OCI-LY7 (cell line): ENCODE results near the gene PTGES3L. TPM values are rescaled to one million over a fixed set of nuclear protein-coding genes. Genes with fewer than 3 reads are reported as not detected.

Experiments
- BruUV-seq: library from RNA; stranded (reverse); fragments of 400-500 nt; replicated peaks from 2 replicates; lab custom pipeline; 2021; lab: Mats Ljungman, UMichigan
- CTCF ChIA-PET: fragments of 300-600 bp; sonication (Branson Sonifier 250); formaldehyde crosslinking; loops from one replicate; lab custom pipeline; 2022; ENCODE audit warnings: antibody characterized with exemption; ENCODE audit not compliant: unreplicated experiment; lab: Charles Lee
- POLR2A ChIA-PET: fragments of 300-600 bp; sonication (Branson Sonifier 250); formaldehyde crosslinking; loops from one replicate; lab custom pipeline; 2022; ENCODE audit warnings: antibody characterized with exemption; lab: Charles Lee
- DNase-seq: peaks from one replicate; pipeline ENCODE4 v3.0.0-alpha.2; 2015; ENCODE audit warnings: low spot score
- H2AFZ ChIP-seq: fragments of 200-600 bp; sonication (generic), shearing (Covaris generic); 2 replicates; pipeline ENCODE4 v1.6.1; 2014; ENCODE audit warnings: mild to moderate bottlenecking, antibody characterized with exemption, low read length, moderate library complexity
- H3K27ac ChIP-seq: fragments of 200-600 bp; sonication (generic); 2 replicates; pipeline ENCODE4 v1.5.1; 2014; ENCODE audit warnings: mixed run types, low read depth, mild to moderate bottlenecking, moderate library complexity, low read length, inconsistent platforms; ENCODE audit not compliant: poor library complexity, severe bottlenecking
- H3K36me3 ChIP-seq: fragments of 200-600 bp; sonication (generic); 2 replicates; pipeline ENCODE4 v1.6.1; 2014; ENCODE audit warnings: mild to moderate bottlenecking, antibody characterized with exemption, low read length, moderate library complexity, mixed read lengths; ENCODE audit not compliant: insufficient read depth
- H3K4me1 ChIP-seq: fragments of 200-600 bp; sonication (generic); 2 replicates; pipeline ENCODE4 v1.5.1; 2014; ENCODE audit warnings: mild to moderate bottlenecking, low read length; ENCODE audit not compliant: insufficient read depth, poor library complexity, severe bottlenecking
- H3K4me2 ChIP-seq: fragments of 200-600 bp; sonication (generic); 2 replicates; pipeline ENCODE4 v1.6.1; 2014; ENCODE audit warnings: mild to moderate bottlenecking, low read length
- H3K4me3 ChIP-seq: fragments of 200-600 bp; sonication (generic); 2 replicates; pipeline ENCODE4 v1.5.1; 2014; ENCODE audit warnings: mild to moderate bottlenecking, low read depth, low read length; ENCODE audit not compliant: poor library complexity, severe bottlenecking
- H3K79me2 ChIP-seq: fragments of 200-600 bp; sonication (generic); 2 replicates; pipeline ENCODE4 v1.6.1; 2016; ENCODE audit warnings: low read depth, mild to moderate bottlenecking, low read length, moderate library complexity, mixed read lengths; ENCODE audit not compliant: insufficient read depth
- H3K9me2 ChIP-seq: fragments of 200-600 bp; sonication (generic); 2 replicates; pipeline ENCODE4 v1.6.1; 2016; ENCODE audit warnings: mild to moderate bottlenecking, low read length, mixed read lengths; ENCODE audit not compliant: insufficient read depth
- H3K9me3 ChIP-seq: fragments of 200-600 bp; sonication (generic); 2 replicates; pipeline ENCODE4 v1.6.1; 2014; ENCODE audit warnings: mild to moderate bottlenecking, mixed run types, low read length, mixed read lengths
- H4K20me1 ChIP-seq: fragments of 200-600 bp; sonication (generic); 2 replicates; pipeline ENCODE4 v1.6.1; 2014; ENCODE audit warnings: mild to moderate bottlenecking, antibody characterized with exemption, low read length, moderate library complexity, mixed read lengths; ENCODE audit not compliant: insufficient read depth
- EZH2phosphoT487 ChIP-seq: fragments of 200-600 bp; sonication (generic); IDR thresholded peaks from 2 replicates; pipeline ENCODE4 v1.6.1; 2018; ENCODE audit warnings: low read depth, borderline replicate concordance, mild to moderate bottlenecking, mixed run types, antibody characterized with exemption, low read length, moderate library complexity, mixed read lengths
- intact Hi-C: fragments of 100-400 bp; cut with micrococcal nuclease; formaldehyde crosslinking; loops from one replicate; pipeline ENCODE4 v1.10.0; 2022; ENCODE audit not compliant: unreplicated experiment
- total RNA-seq, 2 experiments: library from RNA; depleted of rRNA in 1 of 2; stranded (reverse); fragments of >200 nt in 1 of 2; shearing (Covaris generic) in 1 of 2; gene quantifications; 2 replicates each; pipeline ENCODE4 v1.2.3, GENCODE V29; 2014 to 2022
- TF ChIP-seq, protein P1 (sequence below): fragments of 200-600 bp; sonication (generic); conservative IDR thresholded peaks from 2 replicates; pipeline ENCODE4 v1.5.1; 2014; ENCODE audit warnings: mild to moderate bottlenecking, antibody characterized with exemption, low read length, moderate library complexity, mixed read lengths

The PTGES3L gene
- total RNA-seq, 2 experiments from 2014 or later = 0.13 to 2.1 TPM

DNA sequence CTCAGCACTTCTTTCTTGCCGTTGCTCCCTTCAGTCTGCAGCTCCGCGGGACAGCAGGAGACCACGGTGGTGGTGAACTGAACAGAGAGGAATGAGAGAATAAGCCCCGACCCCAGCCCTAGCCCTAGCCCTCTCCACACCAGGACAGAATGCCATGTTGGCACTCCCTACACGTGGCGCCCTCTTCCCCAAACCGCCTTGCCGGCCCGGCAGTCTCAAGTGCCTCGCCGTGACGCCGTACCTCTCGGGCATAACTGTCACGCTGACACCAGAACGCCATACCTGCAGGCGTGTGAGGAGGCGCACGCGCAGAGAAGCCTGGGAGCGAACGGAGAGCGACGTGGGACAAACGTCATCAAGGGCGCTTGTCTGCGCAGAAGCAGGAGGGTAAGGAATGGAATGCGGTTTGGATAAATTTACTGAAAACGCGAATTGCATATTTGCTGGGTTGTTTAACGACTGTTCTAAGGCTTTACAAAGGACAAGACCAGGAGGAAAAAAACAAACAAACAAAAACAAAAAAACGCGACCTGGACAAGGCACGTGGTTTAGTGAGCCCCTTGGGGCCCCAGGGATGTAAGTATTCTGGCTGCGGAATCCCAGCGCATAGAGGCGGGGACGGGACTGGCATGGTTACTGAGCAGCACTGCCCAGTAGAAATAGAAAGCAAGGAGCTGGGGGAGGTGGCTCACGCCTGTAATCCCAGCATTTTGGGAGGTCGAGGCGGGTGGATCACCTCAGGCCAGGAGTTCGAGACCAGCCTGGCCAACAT, 15.5 kb downstream of the PTGES3L start, which contains the start of gene AARSD1:
AARSD1 (minus strand) TSS at position 294 of the 772 bp plus-strand sequence; CDS start at position 280, 14 bp downstream.
- DNase-seq = peak; percentile 86
- ChIA-PET POLR2A (interaction anchor here (0.6 kb wide), 1 partner anchor 704 kb away, joined by 3 read pairs; no protein-coding TSS in a partner anchor), CTCF (no interaction called here)
- no TSS peak for BruUV-seq
- Histone ChIP-seq H3K4me3 (peak within 1 kb of the TSS; percentile 92), H3K9me3 (no peaks in the 10 kb centered on the region), H4K20me1 (no peaks in the 10 kb centered on the region), H3K36me3 (peaks cover 33% of the 10 kb centered on the region), H3K27ac (peak within 1 kb of the TSS; percentile 41), H3K4me2 (peak within 1 kb of the TSS; percentile 96), H2AFZ (peak within 1 kb of the TSS; percentile 100), H3K4me1 (peaks cover 31% of the 10 kb centered on the region), H3K9me2 (no peaks in the 10 kb centered on the region), H3K79me2 (peaks cover 14% of the 10 kb centered on the region; the same call in 1 of the 2 replicates)
- TF ChIP-seq EZH2phosphoT487 = no peak
- intact Hi-C loops = loop anchor here (1.0 kb wide), 1 partner anchor 21 kb away; no protein-coding TSS in a partner anchor

DNA sequence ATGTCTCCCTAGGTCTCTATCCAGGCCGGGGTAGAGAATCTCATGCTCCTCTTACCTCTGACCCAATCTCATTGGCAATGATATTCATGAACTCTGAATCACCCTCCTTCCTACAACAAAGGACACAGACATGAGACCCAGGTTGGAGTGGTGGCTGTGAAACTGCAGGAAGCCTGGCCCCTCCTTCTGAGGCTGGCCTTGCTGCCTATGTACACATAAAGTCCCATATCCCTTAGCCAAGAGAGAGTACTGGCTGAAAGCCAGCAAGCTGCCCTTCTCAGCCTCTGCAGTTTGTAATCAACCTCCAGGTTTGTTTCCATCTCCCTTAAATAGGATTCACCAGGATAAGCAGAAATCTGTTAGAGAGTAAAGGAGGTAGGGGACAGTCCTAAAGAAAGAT, 26.2 kb downstream of the PTGES3L start:
- H2AFZ ChIP-seq = no peak overlapping the region
- no peak overlapping the region for H3K4me2 ChIP-seq
- H3K9me2 ChIP-seq = no peaks in the 10 kb centered on the region
- DNase-seq = no peak
- no peak for TF ChIP-seq EZH2phosphoT487
- ChIA-PET CTCF (no interaction called here), POLR2A (interaction anchor here (0.6 kb wide), 1 partner anchor 19 kb away, joined by 3 read pairs; no protein-coding TSS in a partner anchor)
- peaks cover 76% of the 10 kb centered on the region for H3K36me3 ChIP-seq
- BruUV-seq = no TSS peak
- no peak overlapping the region for H3K27ac ChIP-seq
- no peaks in the 10 kb centered on the region for H3K9me3 ChIP-seq
- no peak overlapping the region for H3K4me3 ChIP-seq
- H3K79me2 ChIP-seq = no peaks in the 10 kb centered on the region
- intact Hi-C loops = no loop called here
- no peaks in the 10 kb centered on the region for H4K20me1 ChIP-seq
- no peaks in the 10 kb centered on the region for H3K4me1 ChIP-seq

DNA sequence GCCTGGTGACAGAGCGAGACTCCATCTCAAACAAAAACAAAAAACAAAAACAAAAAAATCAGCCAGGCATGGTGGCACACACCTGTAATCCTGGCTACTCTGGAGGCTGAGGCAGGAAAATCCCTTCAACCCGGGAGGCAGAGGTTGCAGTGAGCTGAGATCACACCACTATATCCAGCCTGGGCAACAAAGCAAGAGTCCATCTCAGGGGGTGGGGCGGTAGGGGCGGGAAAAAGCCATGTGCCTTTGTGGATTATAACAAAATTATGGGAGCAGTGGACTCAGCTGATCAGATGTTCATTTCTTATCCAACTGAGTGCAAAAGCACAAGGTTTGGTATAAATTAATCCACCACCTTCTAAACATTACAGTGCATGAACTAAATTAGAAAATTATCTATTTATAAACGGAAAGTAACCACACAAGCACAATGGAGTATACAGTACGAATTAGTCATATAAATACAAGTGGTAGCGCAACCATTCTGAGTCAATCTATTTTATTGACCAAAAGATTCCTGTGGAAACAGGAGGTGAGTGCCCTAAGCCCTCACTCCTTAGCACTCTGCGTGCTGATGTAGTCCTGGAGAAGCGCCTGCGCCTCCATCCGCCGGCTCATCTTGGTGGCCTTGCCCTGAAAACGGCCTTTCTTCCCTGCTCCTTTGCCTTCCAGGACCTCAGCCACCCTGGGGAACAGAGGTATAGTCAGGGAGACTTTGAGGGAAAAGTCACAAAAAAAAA, 29.7 kb downstream of the PTGES3L start:
- TF ChIP-seq EZH2phosphoT487 = no peak
- TF ChIP-seq, protein P1, sequence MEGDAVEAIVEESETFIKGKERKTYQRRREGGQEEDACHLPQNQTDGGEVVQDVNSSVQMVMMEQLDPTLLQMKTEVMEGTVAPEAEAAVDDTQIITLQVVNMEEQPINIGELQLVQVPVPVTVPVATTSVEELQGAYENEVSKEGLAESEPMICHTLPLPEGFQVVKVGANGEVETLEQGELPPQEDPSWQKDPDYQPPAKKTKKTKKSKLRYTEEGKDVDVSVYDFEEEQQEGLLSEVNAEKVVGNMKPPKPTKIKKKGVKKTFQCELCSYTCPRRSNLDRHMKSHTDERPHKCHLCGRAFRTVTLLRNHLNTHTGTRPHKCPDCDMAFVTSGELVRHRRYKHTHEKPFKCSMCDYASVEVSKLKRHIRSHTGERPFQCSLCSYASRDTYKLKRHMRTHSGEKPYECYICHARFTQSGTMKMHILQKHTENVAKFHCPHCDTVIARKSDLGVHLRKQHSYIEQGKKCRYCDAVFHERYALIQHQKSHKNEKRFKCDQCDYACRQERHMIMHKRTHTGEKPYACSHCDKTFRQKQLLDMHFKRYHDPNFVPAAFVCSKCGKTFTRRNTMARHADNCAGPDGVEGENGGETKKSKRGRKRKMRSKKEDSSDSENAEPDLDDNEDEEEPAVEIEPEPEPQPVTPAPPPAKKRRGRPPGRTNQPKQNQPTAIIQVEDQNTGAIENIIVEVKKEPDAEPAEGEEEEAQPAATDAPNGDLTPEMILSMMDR = no peak
- no peaks in the 10 kb centered on the region for H3K4me1 ChIP-seq
- intact Hi-C loops = no loop called here
- no peaks in the 10 kb centered on the region for H3K9me3 ChIP-seq
- H3K4me2 ChIP-seq = no peak overlapping the region
- no peaks in the 10 kb centered on the region for H3K79me2 ChIP-seq
- no peaks in the 10 kb centered on the region for H4K20me1 ChIP-seq
- no peak overlapping the region for H3K27ac ChIP-seq
- CTCF ChIA-PET = no interaction called here
- H3K36me3 ChIP-seq = peaks cover 53% of the 10 kb centered on the region
- no peak for DNase-seq
- no peaks in the 10 kb centered on the region for H3K9me2 ChIP-seq
- no peak overlapping the region for H3K4me3 ChIP-seq
- POLR2A ChIA-PET = no interaction called here
- no TSS peak for BruUV-seq
- no peak overlapping the region for H2AFZ ChIP-seq
